ENCODE data around the gene LCTL. TPM values are rescaled to one million over a fixed set of nuclear protein-coding genes. Genes with fewer than 3 reads are reported as not detected.

The LCTL gene
- total RNA-seq, 1 donor from 2014 or later = 12.8 TPM

GRCh38 chr15:66603301-66604179 is 37.7 kb upstream of the LCTL start:
- H3K27ac Mint-ChIP-seq (ENCODE audit: unreplicated experiment) = no peak overlapping the region
- peaks cover 6% of the 10 kb centered on the region for H3K27me3 ChIP-seq (ENCODE audit: insufficient read depth, low read length)
- H3K36me3 Mint-ChIP-seq (ENCODE audit: low read depth, unreplicated experiment) = no peaks in the 10 kb centered on the region
- H3K9ac ChIP-seq (ENCODE audit: low read length) = no peak overlapping the region
- no peaks in the 10 kb centered on the region for H3K4me1 ChIP-seq (ENCODE audit: insufficient read depth, low read length)
- no peak for FAIRE-seq
- H3K4me3 ChIP-seq (ENCODE audit: insufficient read depth, low read depth, low read length) = no peak overlapping the region
- no peaks in the 10 kb centered on the region for H3K4me1 Mint-ChIP-seq (ENCODE audit: low read depth, unreplicated experiment)
- no peak overlapping the region for H3K4me3 Mint-ChIP-seq (ENCODE audit: unreplicated experiment)
- H3K9me3 Mint-ChIP-seq (ENCODE audit: unreplicated experiment) = no peaks in the 10 kb centered on the region
- DNase-seq (ENCODE audit: low read depth) = no peak
- H3K4me2 ChIP-seq (ENCODE audit: low read length) = no peak overlapping the region
- no peaks in the 10 kb centered on the region for H3K79me2 ChIP-seq (ENCODE audit: insufficient read depth, low read length)
- H3K27ac ChIP-seq (ENCODE audit: low read depth, low read length) = no peak overlapping the region
- peaks cover 48% of the 10 kb centered on the region for H3K27me3 Mint-ChIP-seq (ENCODE audit: low read depth, unreplicated experiment)
- TF ChIP-seq CTCF (IDR thresholded peaks at IDR 0.05; ENCODE audit: insufficient read depth, low read depth, low read length) (peak; percentile 73), EZH2 (IDR thresholded peaks at IDR 0.05; ENCODE audit: insufficient read depth, low read length) (no peak)
- H2AFZ ChIP-seq (ENCODE audit: low read depth, low read length) = peak overlapping the region; percentile 50
- H3K36me3 ChIP-seq (ENCODE audit: insufficient read depth, low read length) = no peaks in the 10 kb centered on the region
- no peaks in the 10 kb centered on the region for H3K9me3 ChIP-seq (ENCODE audit: insufficient read depth, low read depth, low read length)
- no peaks in the 10 kb centered on the region for H4K20me1 ChIP-seq (ENCODE audit: insufficient read depth, low read length)

- no peak overlapping the region for H3K27ac Mint-ChIP-seq (ENCODE audit: unreplicated experiment)
- no peaks in the 10 kb centered on the region for H3K36me3 Mint-ChIP-seq (ENCODE audit: low read depth, unreplicated experiment)
- no peak overlapping the region for H3K4me3 Mint-ChIP-seq (ENCODE audit: unreplicated experiment)
- no peaks in the 10 kb centered on the region for H3K9me3 Mint-ChIP-seq (ENCODE audit: unreplicated experiment)
- H3K36me3 ChIP-seq (ENCODE audit: insufficient read depth, low read length) = no peaks in the 10 kb centered on the region
- H3K4me1 ChIP-seq (ENCODE audit: insufficient read depth, low read length) = no peaks in the 10 kb centered on the region
- H3K9me3 ChIP-seq (ENCODE audit: insufficient read depth, low read depth, low read length) = no peaks in the 10 kb centered on the region
- no peak overlapping the region for H3K4me3 ChIP-seq (ENCODE audit: insufficient read depth, low read depth, low read length)
- TF ChIP-seq EZH2 (IDR thresholded peaks at IDR 0.05; ENCODE audit: insufficient read depth, low read length) (no peak), CTCF (IDR thresholded peaks at IDR 0.05; ENCODE audit: insufficient read depth, low read depth, low read length) (no peak)
- peaks cover 6% of the 10 kb centered on the region for H3K27me3 ChIP-seq (ENCODE audit: insufficient read depth, low read length)
- peaks cover 50% of the 10 kb centered on the region for H3K27me3 Mint-ChIP-seq (ENCODE audit: low read depth, unreplicated experiment)
- no peaks in the 10 kb centered on the region for H3K4me1 Mint-ChIP-seq (ENCODE audit: low read depth, unreplicated experiment)
- no peak for DNase-seq (ENCODE audit: low read depth)
- FAIRE-seq = no peak
- H3K4me2 ChIP-seq (ENCODE audit: low read length) = no peak overlapping the region
- H3K79me2 ChIP-seq (ENCODE audit: insufficient read depth, low read length) = no peaks in the 10 kb centered on the region
- H2AFZ ChIP-seq (ENCODE audit: low read depth, low read length) = no peak overlapping the region
- H3K9ac ChIP-seq (ENCODE audit: low read length) = no peak overlapping the region
- no peak overlapping the region for H3K27ac ChIP-seq (ENCODE audit: low read depth, low read length)
- no peaks in the 10 kb centered on the region for H4K20me1 ChIP-seq (ENCODE audit: insufficient read depth, low read length)
Measured at GRCh38 chr15:66601521-66601920, 35.7 kb upstream of the LCTL start.

GRCh38 chr15:66600240-66600627 is 34.4 kb upstream of the LCTL start:
- H3K27me3 Mint-ChIP-seq (ENCODE audit: low read depth, unreplicated experiment) = peaks cover 44% of the 10 kb centered on the region
- FAIRE-seq (no peak), DNase-seq (ENCODE audit: low read depth) (no peak)
- Histone ChIP-seq H3K27ac (ENCODE audit: low read depth, low read length) (no peak overlapping the region), H3K4me3 (ENCODE audit: insufficient read depth, low read depth, low read length) (no peak overlapping the region), H4K20me1 (ENCODE audit: insufficient read depth, low read length) (no peaks in the 10 kb centered on the region), H2AFZ (ENCODE audit: low read depth, low read length) (no peak overlapping the region), H3K4me1 (ENCODE audit: insufficient read depth, low read length) (no peaks in the 10 kb centered on the region), H3K27me3 (ENCODE audit: insufficient read depth, low read length) (peaks cover 6% of the 10 kb centered on the region), H3K4me2 (ENCODE audit: low read length) (no peak overlapping the region), H3K9ac (ENCODE audit: low read length) (no peak overlapping the region), H3K9me3 (ENCODE audit: insufficient read depth, low read depth, low read length) (no peaks in the 10 kb centered on the region), H3K79me2 (ENCODE audit: insufficient read depth, low read length) (no peaks in the 10 kb centered on the region), H3K36me3 (ENCODE audit: insufficient read depth, low read length) (no peaks in the 10 kb centered on the region)
- H3K4me3 Mint-ChIP-seq (ENCODE audit: unreplicated experiment) = no peak overlapping the region
- TF ChIP-seq CTCF (IDR thresholded peaks at IDR 0.05; ENCODE audit: insufficient read depth, low read depth, low read length) = no peak
- no peaks in the 10 kb centered on the region for H3K36me3 Mint-ChIP-seq (ENCODE audit: low read depth, unreplicated experiment)
- H3K27ac Mint-ChIP-seq (ENCODE audit: unreplicated experiment) = no peak overlapping the region
- no peaks in the 10 kb centered on the region for H3K9me3 Mint-ChIP-seq (ENCODE audit: unreplicated experiment)
- H3K4me1 Mint-ChIP-seq (ENCODE audit: low read depth, unreplicated experiment) = no peaks in the 10 kb centered on the region
